Anterior cingulate cortex (tissue), 58 donors: ENCODE measurements around the gene RPS6KA2.

ENCODE experiments used
- DNase-seq, 58 donors: peaks; one replicate each; lab custom pipeline; 2025; lab: John Stamatoyannopoulos, UW

Gene RPS6KA2

GRCh38 chr6:166656230-166657151 is 29.4 kb upstream of the RPS6KA2 start:
- no peak for DNase-seq

GRCh38 chr6:166655713-166656229 is 28.7 kb upstream of the RPS6KA2 start:
- DNase-seq = no peak

- no peak for DNase-seq
These were observed 28.2 kb upstream of the RPS6KA2 start for GRCh38 chr6:166655251-166655650.

GRCh38 chr6:166654573-166654972 is 27.5 kb upstream of the RPS6KA2 start:
- no peak for DNase-seq

GRCh38 chr6:166653639-166653941 is 26.5 kb upstream of the RPS6KA2 start:
- DNase-seq = no peak

- DNase-seq = no peak
These were observed 24.1 kb upstream of the RPS6KA2 start for GRCh38 chr6:166650824-166651807.

- DNase-seq = no peak
These were observed 23.0 kb upstream of the RPS6KA2 start for GRCh38 chr6:166650047-166650446.

GRCh38 chr6:166648846-166649245 is 21.8 kb upstream of the RPS6KA2 start:
- no peak for DNase-seq

- DNase-seq = no peak
These were observed 20.8 kb upstream of the RPS6KA2 start for GRCh38 chr6:166647896-166648295.

- DNase-seq = no peak
These were observed 19.7 kb upstream of the RPS6KA2 start for GRCh38 chr6:166646716-166647115.

GRCh38 chr6:166645896-166646295 is 18.8 kb upstream of the RPS6KA2 start:
- DNase-seq = no peak

- no peak for DNase-seq
These were observed 17.6 kb upstream of the RPS6KA2 start for GRCh38 chr6:166644681-166645080.

GRCh38 chr6:166643891-166644590 is 17.0 kb upstream of the RPS6KA2 start:
- DNase-seq = no peak

GRCh38 chr6:166642646-166643045 is 15.6 kb upstream of the RPS6KA2 start:
- no peak for DNase-seq

GRCh38 chr6:166640342-166641043 is 13.4 kb upstream of the RPS6KA2 start:
- DNase-seq = no peak

- DNase-seq = no peak
These were observed 12.9 kb upstream of the RPS6KA2 start for GRCh38 chr6:166639921-166640320.

GRCh38 chr6:166638573-166638964 is 11.5 kb upstream of the RPS6KA2 start:
- no peak for DNase-seq

- DNase-seq = no peak
These were observed 10.9 kb upstream of the RPS6KA2 start for GRCh38 chr6:166637812-166638572.

- DNase-seq = no peak
These were observed 9.9 kb upstream of the RPS6KA2 start for GRCh38 chr6:166636934-166637333.
